H4 (cell line): ENCODE results near the gene CHI3L2. TPM values are rescaled to one million over a fixed set of nuclear protein-coding genes. Genes with fewer than 3 reads are reported as not detected.

Experiments used
- DNase-seq: peaks from one replicate; pipeline ENCODE4 v3.0.0-alpha.2; 2015; ENCODE audit warnings: low spot score
- total RNA-seq: library from RNA; depleted of rRNA; stranded (reverse); fragments of >200 nt; shearing (Covaris generic); gene quantifications from 2 replicates; pipeline ENCODE4 v1.2.3, GENCODE V29; 2014

CHI3L2 gene
- total RNA-seq, 1 experiment from 2014 or later, result not detected

GRCh38 chr1:111251570-111251969 lies 24.1 kb downstream of the CHI3L2 start:
- DNase-seq, result no peak

GRCh38 chr1:111252786-111253185 lies 25.3 kb downstream of the CHI3L2 start:
- no peak for DNase-seq

DNA sequence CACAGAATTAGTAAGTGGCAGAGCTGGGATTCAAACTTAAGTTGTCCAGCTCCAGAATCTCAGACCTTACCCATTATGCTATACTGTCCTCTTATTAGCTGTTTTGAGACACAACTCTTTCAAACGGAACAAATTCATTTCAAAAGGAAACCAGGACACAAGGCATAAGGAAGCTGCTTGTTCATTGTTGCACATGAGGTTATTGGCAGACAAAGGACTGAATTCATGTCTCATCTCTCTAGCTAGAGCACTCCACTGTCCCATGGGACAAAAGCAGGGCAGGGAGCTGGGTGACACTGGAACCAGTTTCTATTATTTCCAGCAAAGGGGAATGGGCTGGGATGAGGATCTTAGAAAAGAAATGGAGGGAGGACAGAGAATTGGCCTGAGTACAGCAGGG lies 26.4 kb downstream of the CHI3L2 start:
- DNase-seq, result no peak

DNA sequence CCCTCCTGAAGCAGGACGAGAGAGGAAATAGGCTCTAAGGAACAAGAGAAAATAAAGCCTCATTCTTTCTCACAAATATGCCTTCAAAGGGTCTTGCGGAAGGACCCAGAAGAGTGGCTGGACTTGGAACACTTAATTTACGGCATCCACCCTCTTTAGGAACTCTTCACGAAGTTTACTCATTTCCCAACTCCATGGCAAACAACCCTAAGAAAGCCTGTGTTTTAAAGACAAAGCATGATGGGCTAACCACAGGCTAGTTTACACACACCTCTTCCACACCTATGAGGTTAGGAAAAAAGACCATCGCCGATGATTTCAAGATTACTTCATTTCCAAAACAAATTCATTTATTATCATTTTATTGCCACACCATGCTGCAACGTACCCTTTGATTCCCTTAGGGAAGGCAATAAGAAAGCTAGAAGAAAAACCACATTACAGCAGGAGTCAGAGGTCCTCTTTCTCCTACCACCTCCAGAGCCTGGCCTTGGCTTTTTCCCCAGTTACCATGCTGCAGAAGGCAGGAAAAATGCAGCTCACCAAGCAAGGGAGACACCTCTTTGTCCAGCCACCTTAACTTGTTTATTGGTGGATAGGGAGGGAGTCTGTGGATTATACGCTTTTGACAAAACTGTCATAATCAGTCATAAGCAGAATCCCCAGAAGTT lies 29.6 kb downstream of the CHI3L2 start:
- no peak for DNase-seq

DNA sequence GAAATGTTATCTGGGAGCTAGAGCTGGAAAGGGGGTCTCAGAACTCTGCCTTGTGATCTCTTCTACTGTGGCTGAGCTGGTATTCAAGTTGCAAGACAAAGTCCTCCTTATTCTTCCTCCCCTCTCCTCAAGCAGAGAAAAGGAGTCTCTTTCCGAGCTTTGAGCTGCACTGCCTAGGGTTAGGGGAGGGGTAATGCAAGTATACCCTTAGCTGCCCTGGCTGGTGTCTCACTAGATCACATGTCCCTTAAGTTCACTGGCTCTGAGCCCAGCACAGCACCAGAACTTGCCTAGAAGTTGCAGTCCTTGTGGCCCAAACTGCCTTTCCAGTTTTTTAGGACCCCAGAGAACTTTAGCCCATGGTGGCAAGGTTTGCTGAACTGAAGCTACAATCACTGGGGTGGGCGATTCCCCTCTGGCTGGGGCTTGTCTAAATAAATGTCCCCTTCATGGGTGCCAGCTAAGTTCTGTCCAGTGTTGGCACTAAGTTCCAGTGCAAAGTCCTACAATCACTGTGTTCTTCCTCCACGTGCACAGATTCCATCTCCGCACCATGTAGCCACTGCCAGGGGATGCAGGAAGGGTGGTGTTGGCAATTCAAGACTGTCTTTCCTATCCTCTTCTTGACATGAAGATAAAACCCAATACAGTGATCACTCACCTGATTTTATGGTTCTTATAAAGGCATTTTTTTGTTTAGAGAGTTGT lies 40.4 kb downstream of the CHI3L2 start:
- DNase-seq, result no peak

DNA sequence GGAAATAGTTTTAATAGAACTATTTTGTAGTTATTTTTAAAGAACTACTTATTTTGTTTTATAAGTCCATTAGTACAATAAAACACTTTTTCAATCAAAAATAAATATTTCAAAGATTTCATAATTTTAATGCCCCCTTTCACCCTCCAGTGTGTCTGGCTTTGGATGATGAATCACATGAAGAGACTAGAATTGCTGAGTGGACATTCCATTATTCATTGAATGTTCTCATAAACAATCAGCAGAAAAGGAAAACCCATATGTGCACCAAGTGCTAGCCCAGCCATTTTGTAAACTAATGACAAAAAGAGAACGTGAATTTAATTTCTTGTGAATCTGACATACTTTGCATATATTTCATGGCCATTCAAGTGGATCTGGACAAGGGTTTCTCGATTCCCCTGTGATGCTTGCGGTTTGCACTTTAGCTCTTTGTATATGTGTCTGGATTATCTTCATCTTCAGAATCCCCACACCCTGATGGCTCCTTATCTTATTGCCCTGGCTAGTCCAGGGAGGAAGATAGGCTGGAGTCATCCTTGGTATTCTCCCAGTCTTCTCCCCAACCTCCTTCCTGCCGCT lies 42.4 kb downstream of the CHI3L2 start:
- DNase-seq, result no peak

GRCh38 chr1:111270771-111271463 lies 43.4 kb downstream of the CHI3L2 start:
- no peak for DNase-seq

- no peak for DNase-seq
Observed at GRCh38 chr1:111271464-111271801, 43.9 kb downstream of the CHI3L2 start.

DNA sequence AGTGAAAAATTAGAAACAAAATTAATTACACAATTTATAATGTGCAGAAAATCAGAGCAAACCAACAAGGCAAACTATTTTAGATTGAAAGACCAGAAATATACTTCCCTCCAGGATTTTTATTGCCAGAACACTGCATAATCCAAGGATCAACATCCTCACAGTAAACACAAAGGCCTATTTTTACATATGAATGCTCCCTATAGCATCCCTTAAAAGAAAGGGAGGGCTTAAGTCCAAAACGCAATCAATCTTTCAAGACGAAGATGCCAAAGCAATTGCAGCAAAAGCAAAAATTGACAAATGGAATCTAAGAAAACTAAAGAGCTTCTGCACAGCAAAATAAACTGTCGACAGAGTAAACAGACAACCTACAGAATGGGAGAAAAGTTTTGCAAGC lies 44.6 kb downstream of the CHI3L2 start:
- DNase-seq, result no peak

DNA sequence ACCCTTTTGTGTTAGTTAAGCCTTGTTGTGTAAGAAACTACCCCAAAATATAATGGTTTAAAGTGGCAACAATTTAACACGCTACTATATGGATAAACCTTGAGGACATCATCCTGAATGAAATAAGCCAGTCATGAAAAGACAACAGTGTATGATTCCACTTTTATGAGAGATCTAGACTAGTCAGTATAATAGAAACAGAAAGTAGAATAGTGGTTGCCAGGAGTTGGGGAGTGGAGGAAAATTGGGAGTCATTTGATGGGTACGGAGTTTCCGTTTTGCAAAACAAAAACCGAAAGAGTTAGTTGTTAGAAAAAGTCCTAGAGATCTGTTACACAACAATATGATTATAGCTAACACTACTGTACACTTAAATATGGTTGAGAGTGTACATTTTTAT lies 47.1 kb downstream of the CHI3L2 start:
- DNase-seq, result peak; percentile 16

DNA sequence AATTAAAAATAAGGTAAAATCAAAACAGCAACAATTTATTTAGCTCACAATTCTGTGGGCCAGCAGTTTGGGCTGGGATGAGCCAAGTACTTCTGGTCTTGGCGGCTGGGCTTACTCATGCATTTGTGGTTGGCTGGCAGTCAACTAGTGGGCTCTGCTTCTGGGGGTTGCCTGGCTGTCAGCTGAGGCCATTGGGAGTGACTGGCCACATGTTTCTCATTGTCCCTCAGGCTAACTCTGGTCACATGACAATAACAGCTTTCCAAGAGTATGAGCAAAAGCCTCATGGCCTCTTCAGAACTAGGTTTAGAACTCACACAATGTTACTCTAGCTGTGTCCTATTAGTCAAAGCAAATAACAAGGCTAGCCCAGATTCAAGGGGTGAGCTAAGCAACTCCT lies 47.6 kb downstream of the CHI3L2 start:
- peak; percentile 90 for DNase-seq

- DNase-seq, result no peak
Observed at GRCh38 chr1:111275780-111276433, 48.4 kb downstream of the CHI3L2 start.

GRCh38 chr1:111279144-111279543 lies 51.6 kb downstream of the CHI3L2 start:
- no peak for DNase-seq

DNA sequence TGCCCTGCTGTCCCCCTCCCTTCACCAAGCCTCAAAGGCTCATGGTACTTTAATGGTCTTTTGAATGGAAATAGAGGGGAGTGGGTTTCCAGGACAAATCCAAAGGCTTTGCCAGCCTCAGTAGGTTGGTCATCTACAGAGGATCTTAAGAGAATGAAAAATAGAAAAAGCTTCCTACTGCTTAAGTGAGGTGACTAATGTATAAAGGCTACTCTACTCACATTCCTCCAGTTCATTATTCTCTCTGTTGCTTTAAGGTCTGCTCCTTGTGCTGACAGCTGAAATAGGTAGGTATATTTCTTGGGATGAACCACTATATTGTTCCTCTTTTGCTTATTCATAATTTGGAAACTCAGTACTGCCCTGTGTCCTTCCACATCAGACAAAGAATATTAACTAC lies 52.8 kb downstream of the CHI3L2 start:
- DNase-seq, result no peak

DNA sequence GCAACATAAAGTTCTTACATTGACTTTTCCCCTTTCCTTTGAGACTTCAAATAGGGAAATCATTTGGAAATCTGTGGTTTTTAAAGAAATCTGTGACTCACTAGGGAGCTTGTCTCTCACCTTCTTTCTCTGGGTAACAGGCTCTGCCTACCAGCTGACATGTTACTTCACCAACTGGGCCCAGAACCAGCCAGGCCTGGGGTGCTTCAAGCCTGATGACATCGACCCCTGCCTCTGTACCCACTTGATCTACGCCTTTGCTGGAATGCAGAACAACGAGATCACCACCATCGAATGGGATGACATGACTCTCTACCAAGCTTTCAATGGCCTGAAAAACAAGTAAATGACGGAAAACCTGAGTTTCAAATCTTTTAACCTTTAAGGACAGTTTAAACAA lies 53.9 kb downstream of the CHI3L2 start:
- DNase-seq, result no peak

DNA sequence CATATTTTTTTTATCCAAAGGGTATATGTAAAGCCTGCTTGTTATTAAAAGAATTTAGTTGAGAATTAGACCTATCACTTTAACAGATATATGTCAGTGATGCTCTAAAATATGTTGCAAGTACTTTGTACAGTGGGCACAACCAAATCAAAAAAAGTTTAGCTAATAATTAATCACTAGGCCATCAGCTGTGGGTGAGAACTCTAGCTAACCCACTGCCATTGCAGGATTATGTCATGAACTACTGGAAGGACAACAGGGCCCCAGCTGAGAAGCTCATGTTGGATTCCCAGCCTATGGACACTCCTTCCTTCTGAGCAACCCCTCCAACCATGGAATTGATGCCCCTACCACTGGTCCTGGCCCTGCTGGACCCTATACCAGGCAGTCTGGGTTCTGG lies 56.3 kb downstream of the CHI3L2 start:
- no peak for DNase-seq

- no peak for DNase-seq
Observed at GRCh38 chr1:111285879-111286278, 58.4 kb downstream of the CHI3L2 start.

GRCh38 chr1:111286912-111287311 lies 59.4 kb downstream of the CHI3L2 start:
- no peak for DNase-seq

DNA sequence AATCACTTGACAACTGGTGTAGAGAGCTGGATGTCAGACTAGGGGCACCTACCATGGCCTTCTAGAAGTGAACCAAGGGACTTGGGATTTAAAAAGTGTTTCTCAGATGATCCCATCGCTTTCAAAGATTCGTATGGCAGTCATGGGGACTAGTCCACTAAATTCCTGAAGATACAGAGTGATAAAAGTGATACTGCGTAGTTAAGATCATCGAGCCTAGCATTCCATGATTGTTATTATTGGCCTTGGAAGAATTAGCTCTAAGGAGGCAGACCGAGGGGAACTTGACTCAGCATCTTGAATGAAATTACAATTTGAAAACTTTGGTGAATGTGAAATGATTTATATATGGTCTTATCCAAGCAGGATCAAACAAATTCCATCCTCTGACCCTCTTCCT lies 61.9 kb downstream of the CHI3L2 start:
- DNase-seq, result no peak

GRCh38 chr1:111290104-111290503 lies 62.6 kb downstream of the CHI3L2 start:
- DNase-seq, result no peak

- DNase-seq, result no peak
Observed at GRCh38 chr1:111290630-111291029, 63.1 kb downstream of the CHI3L2 start, which contains the start of gene CHIA. Gene CHIA, plus strand, starts transcription at chr1:111290851. Its CDS starts 19,617 bp downstream, at chr1:111310468.
